ENCODE data around the gene CRISPLD2. TPM values are rescaled to one million over a fixed set of nuclear protein-coding genes. Genes with fewer than 3 reads are reported as not detected.

CRISPLD2 gene, protein sequence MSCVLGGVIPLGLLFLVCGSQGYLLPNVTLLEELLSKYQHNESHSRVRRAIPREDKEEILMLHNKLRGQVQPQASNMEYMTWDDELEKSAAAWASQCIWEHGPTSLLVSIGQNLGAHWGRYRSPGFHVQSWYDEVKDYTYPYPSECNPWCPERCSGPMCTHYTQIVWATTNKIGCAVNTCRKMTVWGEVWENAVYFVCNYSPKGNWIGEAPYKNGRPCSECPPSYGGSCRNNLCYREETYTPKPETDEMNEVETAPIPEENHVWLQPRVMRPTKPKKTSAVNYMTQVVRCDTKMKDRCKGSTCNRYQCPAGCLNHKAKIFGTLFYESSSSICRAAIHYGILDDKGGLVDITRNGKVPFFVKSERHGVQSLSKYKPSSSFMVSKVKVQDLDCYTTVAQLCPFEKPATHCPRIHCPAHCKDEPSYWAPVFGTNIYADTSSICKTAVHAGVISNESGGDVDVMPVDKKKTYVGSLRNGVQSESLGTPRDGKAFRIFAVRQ
- total RNA-seq = 100 to 1,000 TPM in 2 of 3 donors, 10 to 100 TPM in 1; 94.7 to 386 (median 216) TPM

DNA sequence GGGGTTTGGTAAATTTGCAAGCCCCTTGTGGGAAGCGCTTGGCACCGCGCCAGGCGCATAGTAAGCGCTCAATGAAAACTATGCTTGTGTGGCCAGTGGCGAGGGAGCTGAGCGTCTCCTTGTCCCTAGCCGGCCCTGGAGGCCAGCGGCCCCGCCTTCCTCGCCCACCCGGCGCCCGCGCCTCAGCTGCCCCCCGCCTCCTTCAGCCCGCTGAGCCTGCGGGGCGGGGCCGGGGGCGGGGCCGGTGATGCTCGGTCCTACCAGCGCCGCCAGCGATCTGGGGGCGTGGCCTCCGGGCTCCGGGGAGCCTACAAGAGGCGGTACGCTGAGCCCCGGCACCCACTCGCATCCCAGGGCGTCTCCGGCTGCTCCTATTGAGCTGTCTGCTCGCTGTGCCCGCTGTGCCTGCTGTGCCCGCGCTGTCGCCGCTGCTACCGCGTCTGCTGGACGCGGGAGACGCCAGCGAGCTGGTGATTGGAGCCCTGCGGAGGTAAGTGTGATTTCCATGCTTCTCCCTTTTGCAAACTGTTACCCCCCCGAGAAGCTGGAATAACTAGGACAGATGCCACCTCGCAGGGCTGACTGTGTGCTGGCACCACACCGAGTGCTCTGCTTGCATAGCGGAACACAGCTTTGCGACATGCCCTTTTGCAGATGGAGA lies at the start of gene CRISPLD2:
CRISPLD2 (plus strand) TSS at position 342 of the 661 bp plus-strand sequence. CDS start 18,511 bp downstream, outside the sequence.
- Histone ChIP-seq H3K4me3 (peak within 1 kb of the TSS; percentile 57 to 83 (median 74)), H3K27me3 (no peaks in the 10 kb centered on the region), H3K4me1 (peaks cover 0 to 5% of the 10 kb centered on the region in 2 donors), H3K36me3 (no peaks in the 10 kb centered on the region), H3K27ac (peak within 1 kb of the TSS; percentile 76 to 88), H3K9me3 (no peaks in the 10 kb centered on the region)
- peak; percentile 88 to 89 for DNase-seq (ENCODE audit: low spot score in 2 of 2)
- TF ChIP-seq POLR2AphosphoS5 (IDR thresholded peaks at IDR 0.05) (peak; percentile 74 to 98 (median 96)), POLR2A (IDR thresholded peaks at IDR 0.05) (peak; percentile 84)
- TF ChIP-seq, protein P1, sequence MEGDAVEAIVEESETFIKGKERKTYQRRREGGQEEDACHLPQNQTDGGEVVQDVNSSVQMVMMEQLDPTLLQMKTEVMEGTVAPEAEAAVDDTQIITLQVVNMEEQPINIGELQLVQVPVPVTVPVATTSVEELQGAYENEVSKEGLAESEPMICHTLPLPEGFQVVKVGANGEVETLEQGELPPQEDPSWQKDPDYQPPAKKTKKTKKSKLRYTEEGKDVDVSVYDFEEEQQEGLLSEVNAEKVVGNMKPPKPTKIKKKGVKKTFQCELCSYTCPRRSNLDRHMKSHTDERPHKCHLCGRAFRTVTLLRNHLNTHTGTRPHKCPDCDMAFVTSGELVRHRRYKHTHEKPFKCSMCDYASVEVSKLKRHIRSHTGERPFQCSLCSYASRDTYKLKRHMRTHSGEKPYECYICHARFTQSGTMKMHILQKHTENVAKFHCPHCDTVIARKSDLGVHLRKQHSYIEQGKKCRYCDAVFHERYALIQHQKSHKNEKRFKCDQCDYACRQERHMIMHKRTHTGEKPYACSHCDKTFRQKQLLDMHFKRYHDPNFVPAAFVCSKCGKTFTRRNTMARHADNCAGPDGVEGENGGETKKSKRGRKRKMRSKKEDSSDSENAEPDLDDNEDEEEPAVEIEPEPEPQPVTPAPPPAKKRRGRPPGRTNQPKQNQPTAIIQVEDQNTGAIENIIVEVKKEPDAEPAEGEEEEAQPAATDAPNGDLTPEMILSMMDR (IDR thresholded peaks at IDR 0.05) = peak in 1 of 3 donors; percentile 10
- intact Hi-C loops (cut with DNase I; ENCODE audit: low total_unique reads) = no loop called here

DNA sequence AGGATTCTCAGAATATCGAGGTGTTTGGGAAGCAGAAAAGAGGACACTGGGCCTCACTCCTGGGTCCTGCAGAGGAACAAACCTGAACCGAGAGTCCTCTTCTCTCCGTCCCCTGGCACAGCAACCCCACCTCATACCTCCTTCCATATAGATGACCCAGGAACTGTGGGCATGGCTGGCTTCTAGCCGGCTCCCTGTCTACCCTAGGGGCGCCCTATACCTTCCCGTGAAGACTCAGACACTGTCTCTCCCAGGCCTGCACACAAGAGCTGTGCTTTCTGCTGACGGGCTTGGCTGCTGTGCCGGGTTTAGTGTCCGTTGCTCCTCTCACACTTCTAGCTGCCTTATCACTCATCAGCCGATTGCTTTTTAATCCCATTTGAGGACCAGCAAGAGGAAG lies 46.5 kb upstream of the CRISPLD2 start:
- Histone ChIP-seq H3K4me1 (no peaks in the 10 kb centered on the region), H3K27ac (no peak overlapping the region), H3K4me3 (no peak overlapping the region), H3K9me3 (no peaks in the 10 kb centered on the region), H3K27me3 (no peaks in the 10 kb centered on the region), H3K36me3 (peaks cover 3% of the 10 kb centered on the region)
- TF ChIP-seq, protein P1 (IDR thresholded peaks at IDR 0.05) = no peak
- TF ChIP-seq POLR2AphosphoS5 (IDR thresholded peaks at IDR 0.05) = no peak
- DNase-seq (ENCODE audit: low spot score in 2 of 2) = no peak
- intact Hi-C loops (cut with DNase I; ENCODE audit: low total_unique reads) = no loop called here

DNA sequence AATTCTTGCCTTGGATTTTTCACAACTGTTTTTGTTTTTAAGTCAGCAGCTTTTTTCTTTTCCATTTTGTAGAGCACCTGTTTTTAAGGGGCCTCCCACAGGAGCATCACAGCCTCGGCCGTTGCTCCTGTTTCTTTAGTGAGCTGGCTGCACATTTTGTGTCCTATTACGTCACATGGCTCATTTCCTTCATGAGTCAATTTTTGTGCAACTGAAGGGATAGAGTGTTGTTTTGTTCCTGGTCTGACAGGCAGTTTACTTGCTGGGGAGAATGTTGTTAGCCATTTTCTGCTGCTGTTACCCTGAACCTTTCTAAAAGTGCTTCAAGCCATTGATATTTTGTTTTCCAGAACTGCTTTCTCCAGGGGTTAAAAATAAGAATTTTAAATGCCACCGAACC lies 45.0 kb upstream of the CRISPLD2 start:
- no peak overlapping the region for H3K27ac ChIP-seq
- DNase-seq (ENCODE audit: low spot score in 2 of 2) = no peak

DNA sequence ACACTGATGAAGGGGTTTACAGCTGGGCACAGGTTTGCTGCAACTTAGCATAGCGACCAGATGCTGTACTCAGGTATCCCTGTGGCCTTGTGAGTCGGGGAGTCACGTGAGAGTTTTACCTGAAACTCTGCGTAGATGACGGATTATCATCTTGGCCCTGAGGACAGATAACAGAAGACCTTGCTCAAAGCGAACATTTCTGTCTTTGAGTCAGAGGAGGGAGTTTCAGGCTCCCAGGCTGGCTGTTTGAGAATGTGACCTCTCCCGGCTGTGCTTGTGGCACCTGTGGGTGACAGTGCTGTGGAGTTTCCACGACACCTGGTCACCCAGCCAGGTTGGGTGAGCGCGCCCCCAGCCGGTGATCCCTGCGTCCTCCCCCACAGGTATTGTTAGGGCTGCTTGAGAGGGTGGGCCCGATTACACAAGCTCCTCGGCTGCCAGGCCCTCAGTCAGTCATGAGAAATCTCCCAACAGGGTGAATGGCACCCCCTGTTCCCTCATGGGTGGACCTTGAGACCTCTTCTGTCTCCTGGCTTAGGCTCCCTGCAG lies 44.4 kb upstream of the CRISPLD2 start:
- Histone ChIP-seq H3K27me3 (no peaks in the 10 kb centered on the region), H3K4me3 (no peak overlapping the region), H3K27ac (peak overlapping the region in 1 of 2 donors; percentile 9), H3K9me3 (no peaks in the 10 kb centered on the region), H3K36me3 (peaks cover 7% of the 10 kb centered on the region), H3K4me1 (no peaks in the 10 kb centered on the region)
- TF ChIP-seq, protein P1 (IDR thresholded peaks at IDR 0.05) = no peak
- no peak for TF ChIP-seq POLR2AphosphoS5 (IDR thresholded peaks at IDR 0.05)
- no peak for TF ChIP-seq POLR2A (IDR thresholded peaks at IDR 0.05)
- intact Hi-C loops (cut with DNase I; ENCODE audit: low total_unique reads) = no loop called here
- no peak for DNase-seq (ENCODE audit: low spot score in 2 of 2)

More for the DNA sequence above, 45.0 kb upstream of the CRISPLD2 start:
- TF ChIP-seq POLR2A (IDR thresholded peaks at IDR 0.05) (no peak), POLR2AphosphoS5 (IDR thresholded peaks at IDR 0.05) (no peak)
- TF ChIP-seq, protein P1 (IDR thresholded peaks at IDR 0.05) = no peak
- Histone ChIP-seq H3K36me3 (peaks cover 7% of the 10 kb centered on the region), H3K4me1 (no peaks in the 10 kb centered on the region), H3K4me3 (no peak overlapping the region), H3K27me3 (no peaks in the 10 kb centered on the region), H3K9me3 (no peaks in the 10 kb centered on the region)
- intact Hi-C loops (cut with DNase I; ENCODE audit: low total_unique reads) = no loop called here
